SK-N-MC (cell line): ENCODE results near the gene ATP1A1.

ENCODE experiments used
- EZH2 ChIP-seq: fragments of 200-600 bp; sonication (generic); IDR thresholded peaks from one replicate; pipeline ENCODE4 v1.6.1; 2017; ENCODE audit warnings: antibody characterized with exemption
- FOXP2 ChIP-seq: optimal IDR thresholded peaks from 2 replicates; pipeline ENCODE3; 2011; ENCODE audit warnings: mild to moderate bottlenecking, moderate library complexity; ENCODE audit not compliant: insufficient read depth; ENCODE audit errors: extremely low read length, control extremely low read depth
- POLR2AphosphoS5 ChIP-seq: IDR thresholded peaks from 2 replicates; pipeline ENCODE4 v1.6.1; 2012; ENCODE audit warnings: mild to moderate bottlenecking, low read depth, low read length, borderline replicate concordance

DNA sequence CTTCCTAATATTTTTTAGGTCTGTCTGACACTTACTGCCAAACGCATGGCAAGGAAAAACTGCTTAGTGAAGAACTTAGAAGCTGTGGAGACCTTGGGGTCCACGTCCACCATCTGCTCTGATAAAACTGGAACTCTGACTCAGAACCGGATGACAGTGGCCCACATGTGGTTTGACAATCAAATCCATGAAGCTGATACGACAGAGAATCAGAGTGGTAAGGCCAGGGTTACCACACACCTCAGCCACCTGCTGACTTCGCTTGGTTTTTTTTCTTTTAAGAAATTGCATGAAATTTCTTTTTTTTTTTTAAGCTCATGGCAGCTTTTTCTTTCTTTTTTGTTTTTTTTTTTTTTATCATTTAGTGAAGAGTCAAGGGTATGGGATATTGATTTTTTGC, 17.2 kb downstream of the ATP1A1 start:
- no peak for TF ChIP-seq POLR2AphosphoS5
- TF ChIP-seq EZH2: no peak
- TF ChIP-seq FOXP2: no peak
